CD4-positive, alpha-beta T cell treated with Interleukin-21 for 1 hour (primary cell): ENCODE measurements around the gene CEBPG.

Source experiments
- DNase-seq: peaks from one replicate; pipeline ENCODE4 v3.0.0-alpha.2; 2020

Gene CEBPG

DNA sequence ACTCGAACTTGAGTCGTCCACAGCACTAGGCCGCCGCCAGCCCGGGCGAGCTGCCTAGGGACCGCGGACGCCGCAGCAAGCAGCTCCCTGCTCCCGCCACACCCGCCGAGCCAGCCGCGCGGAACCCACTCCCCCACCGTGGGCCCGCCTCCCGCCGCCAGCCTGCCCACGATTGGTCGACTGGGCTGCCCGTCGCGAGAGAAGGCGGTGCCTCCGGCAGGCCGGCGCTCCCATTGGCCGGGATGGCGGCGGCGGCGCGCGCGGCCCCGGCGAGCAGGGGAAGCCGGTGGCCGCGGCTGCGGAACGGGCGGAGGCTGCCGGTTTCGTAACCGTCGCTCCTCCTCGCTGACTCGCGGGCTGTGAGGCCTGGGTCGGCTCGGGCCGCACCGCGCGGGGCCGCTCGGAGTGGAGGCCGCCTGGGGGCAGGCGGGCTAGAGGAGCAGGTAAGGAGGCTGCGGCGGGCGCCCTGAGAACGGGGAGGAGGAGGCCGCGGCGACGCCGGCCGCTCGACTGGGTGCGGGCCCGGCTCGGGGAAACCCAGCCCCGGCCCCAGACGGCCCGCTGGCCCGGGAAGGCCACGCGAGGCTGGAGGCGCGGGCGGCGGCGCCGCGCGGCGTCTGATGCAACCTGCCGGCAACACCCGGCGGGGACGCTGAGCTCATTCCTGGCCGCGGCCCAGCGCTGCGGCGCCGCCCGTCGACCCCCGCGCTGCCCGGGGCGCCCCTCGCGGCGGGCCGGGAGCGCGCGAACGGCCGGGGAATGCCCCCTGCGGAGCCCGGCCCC is at the start of gene CEBPG:
Gene CEBPG (plus strand): TSS at position 257 of the 783 bp plus-strand sequence. CDS start 5,531 bp downstream, outside the sequence.
- peak; percentile 95 for DNase-seq

DNA sequence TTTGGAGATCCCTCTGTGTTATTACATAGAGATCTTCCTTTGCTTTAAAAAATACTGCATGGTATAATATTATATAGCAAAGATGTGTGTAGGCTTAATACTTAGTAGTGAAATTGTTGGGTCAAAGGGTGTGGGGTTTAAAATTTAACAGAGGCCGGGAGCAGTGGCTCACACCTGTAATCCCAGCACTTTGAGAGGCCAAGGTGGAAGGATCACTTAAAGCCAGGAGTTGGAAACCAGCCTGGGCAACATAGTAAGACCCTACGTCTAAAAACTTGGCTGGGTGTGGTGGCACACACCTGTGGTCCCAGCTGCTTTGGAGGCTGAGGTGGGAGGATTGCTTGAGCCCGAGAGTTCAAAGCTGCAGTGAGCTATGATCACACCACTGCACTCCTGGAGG is 48.9 kb upstream of the CEBPG start:
- no peak for DNase-seq

DNA sequence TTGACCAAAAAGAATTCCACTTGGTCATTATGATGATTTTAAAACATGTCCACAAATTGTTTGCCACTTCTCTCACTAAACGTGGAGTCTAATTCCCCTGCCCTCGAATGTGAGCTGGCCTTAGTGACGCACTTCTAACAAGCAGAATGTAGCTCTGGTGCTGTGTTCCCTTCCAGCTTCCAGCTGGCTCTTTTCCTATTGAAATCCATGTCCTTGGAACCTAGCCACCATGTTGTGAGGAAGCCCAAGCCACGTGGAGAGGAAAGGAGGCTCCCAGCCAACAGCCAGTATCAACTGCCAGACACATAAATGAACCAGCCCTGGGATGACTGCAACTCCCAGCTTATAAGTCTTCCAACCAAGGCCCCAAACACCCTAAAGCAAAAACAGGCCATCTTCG is 47.6 kb upstream of the CEBPG start:
- no peak for DNase-seq

GRCh38 chr19:33329060-33329459 is 44.4 kb upstream of the CEBPG start:
- DNase-seq, result no peak

DNA sequence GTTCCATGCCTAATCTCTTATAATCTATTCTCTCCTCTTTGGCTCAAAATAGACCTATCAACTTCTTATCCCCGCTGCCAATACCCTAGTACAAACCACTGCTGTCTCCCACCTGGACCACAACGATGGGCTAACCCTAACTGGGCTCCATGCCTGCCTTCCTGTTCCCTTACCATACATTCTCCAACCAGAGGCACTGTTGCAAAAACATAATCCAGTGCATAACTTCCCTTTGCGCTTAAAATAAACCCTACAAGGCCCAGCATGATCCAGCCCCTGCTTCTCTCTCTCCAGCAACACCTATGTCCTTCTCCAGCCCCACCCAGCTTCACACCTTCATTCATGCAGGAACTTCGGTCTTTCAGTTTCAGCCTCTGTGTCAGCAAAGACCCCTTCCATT is 43.8 kb upstream of the CEBPG start:
- no peak for DNase-seq

- peak; percentile 12 for DNase-seq
These were observed 41.3 kb upstream of the CEBPG start for GRCh38 chr19:33332248-33332647.

DNA sequence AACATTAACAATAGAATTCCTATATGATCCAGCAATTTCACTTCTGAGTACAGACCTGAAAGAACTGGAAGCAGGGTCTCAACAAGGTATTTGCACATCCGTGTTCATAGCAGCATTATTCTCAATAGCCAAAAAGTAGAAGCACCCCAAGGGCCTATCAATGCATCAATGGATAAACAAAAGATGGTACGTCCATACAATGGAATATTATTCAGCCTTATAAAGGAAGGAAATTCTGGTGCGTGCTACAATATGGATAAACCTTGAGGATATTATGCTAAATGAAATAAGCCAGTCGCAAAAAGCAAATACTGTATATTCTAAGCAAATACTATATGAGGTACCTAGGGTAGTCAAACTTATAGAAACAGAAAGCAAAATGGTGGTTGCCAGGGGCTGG is 40.4 kb upstream of the CEBPG start:
- no peak for DNase-seq

DNA sequence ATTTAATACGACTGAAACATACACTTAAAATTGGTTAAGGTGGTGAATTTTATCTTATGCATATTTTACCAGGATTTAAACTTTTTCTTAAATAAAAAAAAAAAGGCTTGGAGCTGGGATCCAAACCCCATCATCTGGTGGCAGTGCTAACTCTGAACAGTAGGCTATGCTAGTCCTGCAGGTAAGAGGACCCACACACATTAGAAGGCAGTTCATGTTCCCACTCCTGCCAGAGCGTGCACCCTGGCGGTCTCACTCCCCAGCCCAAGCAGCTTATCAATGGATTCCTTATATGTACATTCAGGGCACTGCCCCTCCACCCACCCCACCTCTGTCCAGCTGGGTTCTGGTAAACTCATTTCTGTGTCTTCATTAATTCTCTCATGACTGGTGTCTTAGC is 39.9 kb upstream of the CEBPG start:
- DNase-seq, result no peak

DNA sequence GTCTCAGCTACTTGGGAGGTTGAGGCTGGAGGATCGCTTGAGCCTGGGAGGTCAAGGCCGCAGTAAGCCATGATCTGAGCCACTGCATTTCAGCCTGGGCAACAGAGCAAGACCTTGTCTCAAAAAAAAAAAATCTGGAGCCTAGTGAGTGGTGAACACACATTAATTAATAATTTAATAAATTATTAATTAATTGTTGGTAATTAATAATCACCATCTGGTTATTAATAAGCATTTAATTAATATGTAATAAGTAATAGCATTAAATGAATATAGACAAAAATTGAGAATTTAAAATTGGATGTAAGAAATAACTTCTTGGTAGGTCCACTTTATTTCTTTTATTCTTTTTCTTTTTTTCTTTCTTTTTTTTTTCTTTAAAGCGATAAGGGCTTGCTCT is 39.2 kb upstream of the CEBPG start:
- DNase-seq, result no peak

- no peak for DNase-seq
These were observed 38.1 kb upstream of the CEBPG start for GRCh38 chr19:33335446-33335845.

DNA sequence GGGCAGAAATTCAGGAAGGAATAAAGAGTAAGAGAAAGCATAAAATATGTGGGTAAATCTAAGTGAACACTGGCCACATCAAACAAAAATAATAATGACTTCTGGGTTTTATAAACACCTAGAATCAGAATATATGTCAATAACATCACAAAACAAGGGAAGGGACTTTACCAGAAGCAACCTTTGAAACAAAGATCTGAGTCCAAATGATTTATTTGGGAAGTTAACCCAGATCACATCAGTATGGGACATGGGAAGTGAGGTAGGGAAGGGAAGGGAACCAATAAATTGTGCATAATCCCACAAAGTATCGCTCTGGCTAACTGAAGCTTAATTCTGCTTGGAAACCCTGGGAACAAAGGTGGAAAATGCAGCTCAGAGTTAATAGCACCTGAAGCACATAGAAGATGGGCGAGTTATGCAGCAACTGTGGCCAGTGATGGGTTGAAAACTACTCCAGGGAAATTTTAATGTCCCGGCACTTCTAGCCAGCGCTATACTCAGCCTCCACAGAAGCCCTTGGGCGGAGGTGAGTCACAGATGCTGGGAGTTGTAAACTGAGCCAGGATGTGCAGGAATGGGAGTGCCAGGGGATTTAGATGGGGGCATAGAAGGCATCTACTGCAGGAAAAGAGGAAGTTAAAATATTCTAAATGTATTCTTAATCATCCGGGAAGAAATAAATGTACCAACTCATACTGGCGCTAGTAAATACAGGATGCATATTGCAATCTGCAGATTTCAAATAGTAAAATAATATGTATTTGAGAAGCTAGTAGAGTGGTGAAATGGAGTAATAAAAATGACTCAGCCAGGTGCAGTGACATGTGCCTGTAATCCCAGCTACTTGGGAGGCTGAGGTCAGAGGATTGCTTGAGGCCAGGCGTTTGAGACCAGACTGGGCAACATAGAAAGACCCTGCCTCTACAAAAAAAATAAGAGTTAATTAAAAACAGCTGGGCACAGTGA is 34.2 kb upstream of the CEBPG start:
- DNase-seq, result no peak

DNA sequence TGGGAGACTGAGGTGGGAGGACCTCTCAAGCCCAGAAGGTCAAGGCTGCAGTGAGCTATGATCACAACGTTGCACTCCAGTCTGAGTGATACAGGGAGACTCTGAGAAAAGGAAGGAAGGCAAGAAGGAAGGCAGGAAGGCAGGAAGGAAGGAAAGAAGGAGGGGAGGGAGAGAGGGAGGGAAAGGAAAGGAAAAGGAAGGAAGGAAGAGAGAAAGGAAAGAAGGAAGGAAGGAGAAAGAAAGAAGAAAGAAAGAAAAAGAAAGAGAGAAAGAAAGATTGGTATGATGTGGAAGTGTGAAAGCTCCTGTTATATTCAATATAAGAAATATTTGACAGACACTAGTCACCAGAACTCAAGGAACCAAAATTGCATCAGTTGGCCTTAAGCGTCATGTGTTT is 32.5 kb upstream of the CEBPG start:
- no peak for DNase-seq

- DNase-seq, result no peak
These were observed 30.2 kb upstream of the CEBPG start for GRCh38 chr19:33343301-33343700.

DNA sequence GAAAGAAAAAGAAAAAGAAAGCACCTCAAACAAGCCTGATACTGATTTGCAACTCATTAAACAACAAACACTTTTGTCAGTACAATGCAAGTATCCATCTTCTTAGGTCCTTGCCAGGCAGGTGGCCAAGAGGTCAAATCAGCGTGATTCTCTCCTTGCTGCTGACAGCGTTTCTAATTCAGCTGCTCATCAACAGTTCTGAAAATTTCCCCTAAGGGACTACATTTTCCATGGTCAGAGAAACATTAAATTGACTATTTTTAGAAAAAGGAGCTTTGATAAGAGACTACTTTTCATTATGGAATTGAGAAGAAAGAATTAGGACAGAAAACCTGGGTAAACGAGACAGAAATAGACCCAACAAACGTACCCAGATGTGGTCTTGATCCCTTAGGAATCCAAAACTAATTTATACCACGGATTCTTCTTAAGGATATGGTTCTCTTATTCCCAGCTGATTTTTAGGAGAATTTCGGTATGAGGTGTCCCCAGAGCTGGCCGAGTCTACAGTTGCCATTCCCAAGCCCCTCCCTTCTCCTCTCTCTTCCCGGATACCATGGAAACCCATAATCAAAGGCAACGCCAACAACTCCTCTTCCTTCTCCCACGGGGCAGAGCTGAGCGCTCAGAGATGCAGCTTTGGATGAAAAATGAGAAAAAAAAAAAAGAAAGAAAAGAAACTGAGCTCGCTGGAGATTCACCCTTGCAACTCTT is 29.5 kb upstream of the CEBPG start:
- no peak for DNase-seq

GRCh38 chr19:33344573-33344925 is 29.0 kb upstream of the CEBPG start:
- DNase-seq, result no peak

DNA sequence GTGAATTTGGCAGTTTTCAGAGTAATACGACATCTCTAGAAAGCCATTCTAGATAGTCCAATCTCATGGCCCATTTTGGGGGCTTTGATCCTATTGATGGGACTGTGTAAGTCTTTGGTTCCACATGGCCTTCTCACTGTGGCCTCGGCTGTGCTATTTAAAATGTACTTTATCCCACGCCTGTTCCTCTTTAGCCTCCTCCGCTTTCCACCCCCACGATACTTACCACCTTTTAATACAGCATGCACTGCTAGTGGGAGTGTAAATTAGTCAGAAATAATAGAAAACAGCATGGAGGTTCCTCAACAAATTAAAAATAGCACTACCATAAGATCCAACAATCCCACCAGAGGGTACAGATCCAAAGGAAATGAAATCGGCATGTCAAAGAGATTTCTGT is 28.3 kb upstream of the CEBPG start:
- no peak for DNase-seq

DNA sequence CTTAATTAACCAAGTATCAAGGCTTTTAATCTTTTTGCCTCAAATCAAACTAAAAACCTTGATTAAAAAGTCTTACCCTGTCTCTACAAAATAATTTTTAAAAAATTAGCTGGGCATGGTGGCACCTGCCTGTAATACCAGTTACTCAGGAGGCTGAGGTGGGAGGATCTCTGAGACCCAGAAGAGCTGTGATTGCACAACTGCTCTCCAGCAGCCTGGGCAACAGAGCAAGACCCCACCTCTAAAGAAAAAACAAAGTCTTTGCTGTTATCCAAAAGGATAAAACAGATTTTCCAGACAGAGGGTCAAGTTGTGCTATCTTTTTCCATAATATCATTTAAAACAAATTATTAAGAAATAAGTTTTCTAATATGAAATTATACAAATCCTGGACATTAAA is 26.8 kb upstream of the CEBPG start:
- DNase-seq, result no peak

DNA sequence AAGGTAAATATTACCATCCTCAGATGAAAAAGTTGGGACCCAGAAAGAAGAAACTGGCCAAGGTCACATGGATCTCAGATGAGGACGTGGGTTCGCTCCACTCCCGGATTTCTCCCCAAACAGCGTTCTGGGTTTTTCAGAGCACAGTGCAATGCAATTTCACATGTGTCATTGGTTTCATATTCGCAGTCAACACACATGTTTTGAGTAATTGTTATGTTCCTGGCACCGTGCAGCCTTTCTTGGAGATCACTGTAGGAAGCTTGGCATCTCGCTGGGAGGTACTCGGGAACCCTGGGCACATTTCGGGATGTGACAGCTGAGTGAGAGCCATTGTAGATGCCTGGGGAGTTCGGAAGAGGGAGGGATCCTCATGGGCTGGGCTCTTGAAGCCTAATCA is 26.2 kb upstream of the CEBPG start:
- no peak for DNase-seq

- DNase-seq, result no peak
These were observed 25.1 kb upstream of the CEBPG start for GRCh38 chr19:33348301-33349010.

DNA sequence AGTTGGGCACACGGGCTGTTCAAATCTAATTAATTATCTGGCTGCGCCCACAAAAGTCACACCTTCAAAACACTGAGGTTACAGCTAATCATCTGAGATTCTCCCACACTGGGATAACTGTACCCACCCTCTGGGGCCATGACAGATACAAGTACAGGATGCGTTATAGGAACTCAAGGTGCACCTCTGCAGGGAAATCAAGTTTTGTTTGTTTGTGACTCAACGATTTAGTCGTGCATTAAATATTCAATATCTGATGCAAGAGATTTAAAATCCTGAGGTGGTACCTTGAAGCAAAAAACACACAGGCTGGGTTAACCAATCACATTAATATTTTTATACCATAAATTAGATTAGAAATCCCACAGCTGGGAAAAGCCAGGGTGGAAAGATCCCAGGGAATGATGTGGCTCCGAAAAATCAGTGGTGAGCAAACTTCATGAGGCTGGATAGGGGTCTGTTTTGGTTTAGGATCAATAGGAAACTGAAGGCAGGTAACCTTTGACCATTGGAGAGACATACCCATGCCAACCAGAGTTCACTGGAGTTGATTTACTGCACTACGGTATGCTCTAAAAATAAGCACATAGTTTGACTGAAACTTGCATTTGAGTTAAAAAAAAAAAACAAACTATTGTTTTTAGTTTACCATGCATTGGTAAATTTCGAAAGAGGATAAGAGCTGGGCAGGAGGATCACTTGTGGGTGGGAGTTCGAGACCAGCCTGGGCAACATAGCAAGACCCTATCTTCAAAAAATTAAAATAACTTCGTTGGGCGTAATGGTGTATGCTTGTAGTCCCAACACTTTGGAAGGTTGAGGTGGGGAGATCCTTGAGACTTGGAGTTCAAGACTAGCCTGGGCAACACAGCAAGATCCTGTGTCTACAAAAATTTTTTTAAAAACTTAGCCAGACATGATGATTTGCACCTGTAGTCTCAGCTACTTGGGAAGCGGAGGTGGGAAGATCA is 23.9 kb upstream of the CEBPG start:
- no peak for DNase-seq

DNA sequence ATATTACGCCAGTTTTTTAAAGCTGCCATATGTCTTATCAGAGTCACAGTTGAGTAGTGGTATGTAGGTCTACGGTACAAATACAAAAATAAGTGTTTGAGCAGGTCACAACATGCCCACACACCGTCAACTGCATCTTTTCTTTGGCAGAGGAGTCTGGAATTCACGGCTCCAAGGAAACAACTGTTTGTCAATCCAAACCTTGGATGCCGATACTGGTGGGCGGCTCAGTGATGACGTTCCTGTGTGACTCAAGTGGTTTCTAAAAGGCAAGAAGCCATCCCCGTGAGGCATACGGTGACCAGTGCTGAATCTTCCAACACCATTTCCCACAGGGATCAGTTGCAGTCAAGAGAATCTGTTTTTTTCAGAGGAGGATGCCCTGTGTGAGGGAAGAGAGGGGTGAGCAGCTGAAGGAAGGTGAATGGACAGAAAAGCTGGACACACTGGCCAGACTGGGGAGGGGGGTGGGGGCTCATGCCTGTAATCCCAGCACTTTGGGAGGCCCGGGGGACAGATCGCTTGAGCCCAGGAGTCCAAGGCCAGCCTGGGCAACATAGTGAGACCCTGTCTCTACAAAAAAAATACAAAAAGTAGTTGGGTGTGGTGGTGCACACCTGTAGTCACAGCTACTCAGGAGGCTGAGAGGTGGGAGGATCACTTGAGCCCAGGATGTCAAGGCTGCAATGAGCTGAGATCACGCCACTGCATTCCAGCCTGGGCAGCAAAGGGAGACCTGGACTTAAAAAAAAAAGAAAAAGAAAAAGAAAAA is 22.8 kb upstream of the CEBPG start:
- no peak for DNase-seq
